ENCODE measurements around the gene RGMA.
"Not testable (repeated sequence)": the region's sequence is repeated elsewhere in the genome, so short reads cannot be mapped to it uniquely, and the experiment has no call there.

The RGMA gene

GRCh38 chr15:93066834-93067648 is 22.0 kb downstream of the RGMA start:
- DNase-seq (ENCODE audit: low read depth in 2 of 2): no peak

GRCh38 chr15:93066224-93066681 is 22.8 kb downstream of the RGMA start:
- no peak for DNase-seq (ENCODE audit: low read depth in 2 of 2)

DNA sequence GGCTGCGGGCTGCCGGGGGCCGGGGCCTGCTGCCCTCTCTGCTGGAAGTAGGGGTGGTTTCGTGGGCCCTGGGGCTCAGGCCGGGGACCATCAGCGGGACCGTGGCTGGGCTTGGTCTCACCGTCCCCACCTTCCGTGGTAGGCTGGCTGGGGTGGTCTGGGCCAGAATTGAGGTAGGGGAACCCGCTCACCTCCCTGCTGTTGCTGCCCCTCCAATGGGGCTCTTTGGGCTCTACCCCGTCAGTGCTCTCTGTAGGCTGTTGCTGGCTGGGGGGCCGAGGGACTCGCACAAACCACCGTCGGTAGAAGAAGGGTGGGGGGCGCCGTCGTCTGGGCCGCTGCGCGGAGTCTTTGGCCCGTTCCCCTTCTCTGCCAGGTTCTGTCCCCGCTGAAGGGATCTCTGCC is 23.4 kb downstream of the RGMA start:
- no peak for DNase-seq (ENCODE audit: low read depth in 2 of 2)

- DNase-seq (ENCODE audit: low read depth in 2 of 2): no peak
Observed at GRCh38 chr15:93063796-93064690, 25.0 kb downstream of the RGMA start.

- no peak for DNase-seq (ENCODE audit: low read depth in 2 of 2)
Observed at GRCh38 chr15:93063262-93063671, 25.7 kb downstream of the RGMA start.

DNA sequence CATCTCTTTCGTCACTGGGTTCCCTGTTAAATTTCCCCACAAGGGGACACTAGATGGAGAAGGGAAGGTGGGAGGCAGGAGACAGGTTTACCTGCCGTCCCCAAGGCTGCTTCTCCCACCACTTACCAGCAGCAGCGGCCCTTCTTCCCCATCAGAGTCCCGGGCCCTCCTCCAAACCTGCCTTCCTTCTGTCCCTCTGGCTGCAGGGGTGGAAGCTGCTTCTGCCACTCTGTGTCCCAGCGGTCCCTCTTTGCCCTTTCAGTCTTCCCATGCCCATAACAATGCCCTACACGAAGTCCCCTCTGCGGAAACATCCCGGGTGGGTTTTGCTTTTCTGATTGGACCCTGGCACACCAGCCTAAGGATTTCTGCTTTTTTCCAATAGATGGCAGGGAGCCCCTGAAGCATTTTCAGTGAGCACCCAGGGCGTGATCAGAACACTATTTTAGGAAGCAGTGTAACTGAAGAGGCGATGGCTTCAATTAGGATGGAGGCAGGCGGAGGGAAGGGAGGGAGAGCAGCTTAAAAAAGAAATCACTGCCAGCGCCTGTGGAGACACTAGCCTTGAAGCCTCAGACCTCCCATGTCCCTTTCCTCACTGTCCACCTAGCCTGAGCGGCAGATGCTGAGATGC is 26.3 kb downstream of the RGMA start:
- DNase-seq (ENCODE audit: low read depth in 2 of 2): not testable (repeated sequence)

- no peak for DNase-seq (ENCODE audit: low read depth in 2 of 2)
Observed at GRCh38 chr15:93060336-93061248, 28.4 kb downstream of the RGMA start.

- no peak for DNase-seq (ENCODE audit: low read depth in 2 of 2)
Observed at GRCh38 chr15:93059442-93059841, 29.6 kb downstream of the RGMA start.

DNA sequence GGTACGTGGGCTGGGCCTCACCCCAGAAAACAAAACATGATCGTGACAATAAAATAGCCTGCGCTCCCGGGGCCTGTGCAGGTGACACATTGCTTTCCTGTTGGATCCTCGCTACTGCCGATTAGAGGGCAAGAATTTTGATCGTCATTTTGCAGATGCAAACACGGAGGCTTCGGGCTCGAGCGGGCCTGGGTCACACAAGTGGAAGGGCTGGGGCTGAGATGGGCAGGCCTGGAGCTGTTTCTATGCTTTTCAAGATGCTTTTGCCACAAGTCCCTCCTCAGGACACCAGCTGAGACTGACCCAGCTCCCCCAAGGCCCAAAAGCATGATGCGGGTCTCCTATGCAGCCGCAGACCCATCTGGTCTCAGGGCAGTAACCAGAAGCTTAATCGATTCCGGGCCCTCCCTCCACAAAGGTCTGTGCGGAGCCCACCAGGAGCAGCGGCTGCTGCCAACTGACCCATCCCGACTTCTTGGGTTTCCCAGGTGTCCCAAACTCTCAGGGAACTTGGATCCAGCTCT is 30.0 kb downstream of the RGMA start:
- DNase-seq (ENCODE audit: low read depth in 2 of 2): no peak

GRCh38 chr15:93058128-93058527 is 30.9 kb downstream of the RGMA start:
- DNase-seq (ENCODE audit: low read depth in 2 of 2): no peak

DNA sequence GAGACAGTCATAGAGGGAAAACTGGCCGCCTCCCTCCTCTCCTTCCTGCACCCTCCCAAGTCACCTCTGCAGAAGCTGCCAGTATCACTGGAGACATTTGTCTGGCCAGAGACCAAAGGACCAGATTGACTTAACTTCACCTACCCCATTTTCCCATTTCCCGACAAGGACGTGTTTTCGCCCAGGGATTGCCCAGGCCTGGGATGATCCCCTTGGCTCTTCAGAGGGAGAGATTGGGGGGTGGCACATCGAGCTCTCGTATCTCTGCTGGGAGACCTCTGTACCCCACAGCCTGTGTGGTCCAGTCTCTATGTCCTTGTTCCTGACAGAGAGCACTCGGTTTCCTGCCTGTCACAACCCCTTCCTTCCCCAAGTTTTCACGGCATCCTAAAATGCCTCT is 31.4 kb downstream of the RGMA start:
- no peak for DNase-seq (ENCODE audit: low read depth in 2 of 2)

DNA sequence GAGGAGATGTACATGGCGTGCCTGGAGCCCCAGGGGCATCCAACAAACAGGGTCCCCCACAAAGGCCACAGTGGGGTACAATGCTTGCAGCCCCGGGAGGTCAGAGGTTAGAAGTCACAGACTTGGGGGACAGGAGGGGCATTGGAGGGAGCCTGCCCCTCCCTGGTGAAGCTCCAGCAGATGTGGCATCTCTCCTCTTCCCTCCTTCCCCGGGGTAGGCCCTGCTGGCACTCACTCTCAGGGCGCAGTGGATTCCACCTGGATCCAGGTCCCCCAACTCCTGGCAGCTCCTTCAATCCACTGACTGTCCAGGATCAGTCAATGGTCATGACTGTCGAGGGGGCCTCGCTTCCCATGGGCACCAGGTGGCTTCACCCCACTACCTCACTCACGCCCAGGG is 32.2 kb downstream of the RGMA start:
- DNase-seq (ENCODE audit: low read depth in 2 of 2): no peak

GRCh38 chr15:93055211-93055610 is 33.8 kb downstream of the RGMA start:
- no peak for DNase-seq (ENCODE audit: low read depth in 2 of 2)

GRCh38 chr15:93052090-93052879 is 36.7 kb downstream of the RGMA start:
- no peak for DNase-seq (ENCODE audit: low read depth in 2 of 2)

DNA sequence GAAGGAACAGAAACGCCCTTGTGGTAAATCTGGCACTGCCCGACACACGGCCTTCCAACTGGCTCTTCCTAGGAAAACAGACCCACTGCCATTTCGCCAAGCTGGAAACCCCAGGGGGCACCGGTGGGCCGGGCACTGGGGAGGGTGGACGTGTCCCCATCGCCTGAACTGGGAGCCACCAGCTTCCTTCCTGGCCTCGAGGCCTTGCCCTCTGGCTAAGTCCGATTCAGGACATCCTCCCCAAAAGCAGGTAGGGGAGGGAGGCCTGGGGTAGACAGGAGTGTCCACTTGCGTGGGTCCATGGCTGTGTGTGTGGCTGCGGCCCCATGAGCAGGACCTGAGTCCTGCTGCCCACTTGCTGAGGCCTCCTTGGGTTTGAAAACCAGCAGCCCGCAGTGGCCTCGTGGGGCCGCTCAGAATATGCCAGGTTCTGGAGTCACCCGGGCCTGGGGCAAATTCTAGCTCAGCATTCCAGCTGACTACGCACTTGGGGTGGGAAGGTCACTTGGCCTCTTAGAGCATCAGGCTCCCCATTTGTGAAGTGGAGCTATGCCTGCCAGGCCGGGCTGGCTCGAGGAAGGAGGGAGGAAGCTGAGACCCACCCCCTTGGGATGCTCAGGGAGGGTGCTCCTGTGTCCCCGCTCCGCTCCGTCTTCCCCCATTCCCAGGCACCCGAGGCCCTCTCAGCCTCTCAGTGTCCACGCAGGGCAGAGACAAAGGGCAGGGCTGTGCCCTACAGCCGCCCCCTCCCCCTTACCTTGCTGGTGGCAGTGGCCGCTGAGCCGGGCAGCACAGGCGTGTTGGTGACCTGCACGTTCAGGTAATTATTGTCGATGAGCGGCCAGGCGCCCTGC is 37.5 kb downstream of the RGMA start:
- no peak for DNase-seq (ENCODE audit: low read depth in 2 of 2)

DNA sequence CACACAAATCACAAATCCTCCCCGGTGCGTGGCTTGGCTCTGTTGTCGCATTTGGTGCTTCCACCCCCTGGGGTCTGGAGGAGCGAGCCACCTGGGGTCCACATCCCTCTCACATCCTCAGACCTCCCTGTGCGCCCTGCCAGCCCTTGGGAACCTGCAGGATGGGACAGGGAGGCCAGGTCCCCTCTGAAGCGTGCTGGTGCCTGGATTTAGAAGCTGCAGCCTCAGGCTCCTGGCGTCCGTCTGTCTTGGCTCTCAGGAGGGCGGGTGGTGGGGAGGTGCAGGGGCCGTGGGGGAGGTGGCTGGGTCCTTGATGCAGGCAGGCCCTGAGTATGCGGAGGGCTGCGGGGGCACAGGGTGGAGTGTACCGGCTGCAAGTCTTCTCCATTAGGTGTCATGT is 38.4 kb downstream of the RGMA start:
- DNase-seq (ENCODE audit: low read depth in 2 of 2): no peak

GRCh38 chr15:93049914-93050578 is 39.0 kb downstream of the RGMA start:
- no peak for DNase-seq (ENCODE audit: low read depth in 2 of 2)

GRCh38 chr15:93049233-93049632 is 39.8 kb downstream of the RGMA start:
- DNase-seq (ENCODE audit: low read depth in 2 of 2): no peak

DNA sequence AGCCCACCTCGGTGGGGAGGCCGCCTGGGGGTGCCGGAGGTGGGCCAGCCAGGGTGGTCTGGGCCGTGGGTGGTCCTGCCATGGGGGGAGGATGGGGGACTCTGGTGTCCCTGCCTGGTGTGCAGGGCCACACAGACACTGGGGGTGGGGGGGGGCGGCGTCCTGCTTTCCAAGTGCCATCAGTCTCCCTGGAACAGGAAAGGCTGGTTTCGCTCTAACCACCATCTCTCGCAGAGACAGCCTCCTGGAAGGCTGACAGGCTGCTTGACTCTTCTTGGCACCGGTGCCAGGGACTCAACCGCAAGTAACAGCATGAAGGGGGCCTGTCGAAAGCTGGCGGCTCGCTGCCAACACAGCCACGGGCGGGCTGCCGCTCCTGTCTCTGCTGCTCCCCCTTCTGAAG is 40.3 kb downstream of the RGMA start:
- DNase-seq (ENCODE audit: low read depth in 2 of 2): no peak
